Fibroblast of skin of scalp (primary cell): Measurements from ENCODE around the gene TRPM6.

Source experiments
- DNase-seq: peaks from one replicate; pipeline ENCODE4 v3.0.0-alpha.2; 2013

The TRPM6 gene

GRCh38 chr9:74719306-74719705 is 168.4 kb downstream of the TRPM6 start:
- DNase-seq, result no peak

GRCh38 chr9:74718709-74719108 is 169.0 kb downstream of the TRPM6 start:
- DNase-seq, result no peak

- no peak for DNase-seq
Observed at GRCh38 chr9:74711341-74711740, 176.4 kb downstream of the TRPM6 start.

DNA sequence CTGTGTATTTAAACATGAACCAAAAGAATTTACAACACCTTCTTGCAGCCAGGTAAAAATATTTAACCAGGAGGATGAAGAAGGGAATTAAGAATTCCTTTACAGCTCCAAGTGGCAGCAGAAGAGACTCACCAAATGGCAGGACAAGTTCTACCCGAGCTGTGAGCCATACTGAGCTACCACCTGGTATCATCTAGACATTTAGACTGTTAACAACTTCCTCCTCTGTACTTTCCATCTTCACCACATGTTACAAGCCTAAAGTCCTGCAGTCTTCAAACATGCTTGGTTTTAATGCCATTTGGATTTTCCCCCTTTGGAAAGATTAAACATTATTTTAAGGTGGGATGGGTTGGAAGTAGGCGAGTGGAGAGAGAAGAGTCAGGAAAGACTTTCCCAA is 190.2 kb downstream of the TRPM6 start:
- DNase-seq, result no peak

- no peak for DNase-seq
Observed at GRCh38 chr9:74696520-74696919, 191.2 kb downstream of the TRPM6 start.

- peak; percentile 3 for DNase-seq
Observed at GRCh38 chr9:74691058-74691457, 196.7 kb downstream of the TRPM6 start.

GRCh38 chr9:74683322-74683721 is 204.4 kb downstream of the TRPM6 start:
- DNase-seq, result no peak

DNA sequence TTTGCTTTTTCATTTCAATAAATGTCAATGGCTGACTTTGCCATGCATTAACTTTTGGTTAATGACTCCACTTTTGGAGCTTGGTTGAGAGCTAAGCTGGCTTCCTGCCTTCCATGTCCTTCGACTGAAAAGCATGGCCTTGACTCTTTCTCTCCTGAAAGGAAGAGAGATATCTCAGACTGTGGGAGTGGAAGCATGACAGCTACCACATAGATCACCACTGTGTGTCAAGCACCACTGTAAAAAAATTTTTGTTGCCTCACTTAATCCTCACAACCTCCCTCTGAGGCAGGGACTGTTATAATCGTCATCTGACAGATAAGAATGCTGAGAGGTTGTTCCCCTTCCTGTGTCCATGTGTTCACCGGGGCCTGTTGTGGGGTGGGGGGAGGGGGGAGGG is 205.8 kb downstream of the TRPM6 start:
- DNase-seq, result no peak

DNA sequence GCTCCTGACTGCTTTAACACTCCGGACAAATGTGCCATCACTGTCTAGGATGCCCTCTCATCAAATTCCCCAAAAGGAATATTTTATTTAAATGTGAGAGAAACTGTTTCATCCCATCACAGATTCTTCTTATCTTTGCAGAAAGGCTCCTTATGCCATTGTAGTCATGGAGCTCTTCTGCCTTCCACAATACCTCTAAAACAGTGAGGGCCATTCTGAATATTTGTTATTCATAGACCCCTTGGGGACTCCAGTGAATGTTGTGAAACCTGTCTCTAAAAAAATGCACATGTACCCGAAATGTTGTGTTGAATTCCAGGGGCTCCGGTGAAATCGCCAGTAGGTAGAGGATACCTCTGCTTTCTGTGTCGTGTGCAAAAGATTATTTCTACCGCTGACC is 213.6 kb downstream of the TRPM6 start:
- DNase-seq, result no peak
